SIG-M5 treated with dmso at 0.1 percent for 504 hours (cell line): ENCODE data around the gene RELL1.

ENCODE experiments used
- DNase-seq: peaks from one replicate; lab custom pipeline; 2025; ENCODE audit not compliant: unreplicated experiment; lab: John Stamatoyannopoulos, UW

The RELL1 gene

GRCh38 chr4:37641886-37642849 is 44.0 kb downstream of the RELL1 start:
- DNase-seq, result no peak

DNA sequence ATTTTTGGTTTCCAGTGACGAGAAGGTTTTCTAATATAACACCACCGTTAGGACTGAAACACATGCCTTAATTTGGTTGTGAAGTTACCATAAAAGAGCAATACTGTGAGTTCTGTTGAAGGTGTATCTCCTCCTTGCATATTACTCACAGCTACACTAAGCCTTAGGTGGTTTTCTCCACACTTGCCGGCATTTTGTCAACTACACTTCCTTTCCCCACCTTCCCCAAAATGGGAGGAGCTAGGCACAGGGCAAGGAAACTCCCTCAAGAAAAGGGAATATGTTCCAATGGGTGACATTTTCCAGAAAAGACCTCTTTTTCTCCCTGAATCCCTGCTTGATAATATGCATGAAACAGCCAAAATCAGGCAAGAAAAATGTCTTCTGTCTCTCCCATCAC is 44.8 kb downstream of the RELL1 start:
- no peak for DNase-seq

DNA sequence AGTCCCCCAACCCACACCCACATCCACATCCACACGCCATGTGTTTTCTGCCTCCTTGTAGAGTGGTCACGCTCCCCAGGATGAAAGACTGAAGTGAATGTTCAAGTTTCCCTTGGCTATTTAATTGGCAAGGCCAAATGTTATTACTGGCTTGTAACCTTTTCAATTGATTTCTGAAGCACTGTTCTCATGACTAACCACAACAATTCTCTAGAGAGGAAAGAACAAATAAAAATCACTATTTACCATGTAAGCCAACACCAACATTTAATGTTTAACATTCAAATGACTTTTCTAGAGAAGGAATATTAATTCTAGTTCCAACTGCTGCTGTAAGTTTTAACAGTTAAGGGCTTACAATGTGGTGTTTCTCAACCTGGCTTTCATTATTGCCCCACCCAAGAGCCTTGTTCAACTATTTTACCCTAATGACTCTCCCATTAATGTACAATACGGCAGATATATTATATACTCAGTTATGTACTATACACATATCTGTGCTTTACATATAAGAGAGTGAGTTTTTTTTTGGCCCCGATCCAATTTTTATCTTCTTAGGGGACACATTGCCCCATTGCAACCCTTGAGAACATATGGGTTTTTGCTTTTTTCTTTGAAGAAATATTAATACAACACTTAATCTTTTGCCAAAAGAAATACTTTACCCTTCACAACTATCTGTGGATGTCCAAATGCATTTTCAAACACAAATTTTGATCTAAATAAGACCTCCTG is 46.5 kb downstream of the RELL1 start:
- no peak for DNase-seq

DNA sequence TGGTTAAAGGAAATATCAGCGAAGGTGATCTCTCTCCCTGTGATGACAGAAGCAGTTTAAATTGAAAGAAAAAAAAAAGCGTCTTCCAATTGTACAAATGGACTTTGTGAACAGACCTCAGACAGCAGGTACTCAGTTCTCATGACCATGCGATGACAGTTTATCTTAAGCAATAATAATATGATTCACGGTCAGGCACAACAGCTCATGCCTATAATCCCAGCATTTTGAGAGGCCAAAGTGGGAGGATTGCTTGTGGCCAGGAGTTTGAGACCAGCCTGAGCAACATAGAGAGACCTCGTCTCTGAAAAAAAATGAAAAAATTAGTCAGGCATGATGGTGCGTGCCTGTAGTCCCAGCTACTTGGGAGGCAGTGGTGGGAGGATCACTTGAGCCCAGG is 51.0 kb downstream of the RELL1 start:
- no peak for DNase-seq

DNA sequence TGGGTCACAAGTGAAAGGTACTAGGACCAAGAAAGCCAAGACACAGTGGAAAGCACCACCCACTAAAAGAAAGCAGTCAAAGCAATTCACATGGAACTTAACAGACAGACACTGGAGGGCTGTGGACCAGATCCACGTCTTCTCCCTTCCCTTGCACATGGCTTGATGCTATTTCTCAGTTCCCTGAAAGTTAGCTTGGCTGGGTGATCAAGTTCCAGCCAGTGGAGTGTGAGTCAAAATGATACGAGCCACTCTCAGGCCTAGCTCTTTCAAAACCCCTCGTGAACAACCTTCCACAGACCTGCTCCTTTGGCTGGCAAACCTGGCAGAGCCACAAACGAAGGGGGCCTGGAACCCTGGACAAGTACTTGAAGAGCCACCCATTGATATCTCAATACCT is 52.0 kb downstream of the RELL1 start:
- DNase-seq, result no peak

DNA sequence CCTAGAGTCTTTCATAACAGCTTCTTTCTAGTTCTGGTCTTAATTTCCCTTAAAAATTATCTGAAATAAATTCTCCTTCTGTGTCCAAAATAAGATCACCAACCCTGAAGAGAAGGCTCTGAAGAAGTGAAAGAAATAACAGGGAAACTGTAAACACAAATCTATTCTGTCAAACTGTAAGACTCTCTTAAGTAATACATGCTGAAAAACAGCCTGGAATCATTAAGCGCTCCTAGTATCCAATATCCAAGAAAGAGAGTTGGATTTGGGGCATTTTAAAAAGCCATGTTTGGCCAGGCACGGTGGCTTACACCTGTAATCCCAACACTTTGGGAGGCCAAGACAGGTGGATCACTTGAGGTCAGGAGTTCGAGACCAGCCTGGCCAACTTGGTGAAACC is 53.3 kb downstream of the RELL1 start:
- no peak for DNase-seq

DNA sequence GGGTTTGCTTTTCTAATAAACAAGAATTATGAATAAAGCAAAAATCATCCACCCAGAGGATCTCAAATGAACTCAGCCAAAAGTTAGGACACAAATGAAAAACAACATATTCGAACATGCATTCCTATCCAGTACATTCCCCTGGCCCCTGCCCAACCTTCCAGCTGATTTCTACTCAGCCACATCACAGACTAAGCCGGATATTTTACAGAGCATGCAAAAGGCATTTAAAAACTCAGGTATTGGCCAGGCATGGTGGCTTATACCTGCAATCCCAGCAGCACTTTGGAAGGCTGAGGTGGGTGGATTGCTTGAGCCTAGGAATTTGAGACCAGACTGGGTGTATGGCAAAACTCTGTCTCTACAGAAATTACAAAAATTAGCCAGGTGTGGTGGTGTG is 54.6 kb downstream of the RELL1 start:
- DNase-seq, result no peak

DNA sequence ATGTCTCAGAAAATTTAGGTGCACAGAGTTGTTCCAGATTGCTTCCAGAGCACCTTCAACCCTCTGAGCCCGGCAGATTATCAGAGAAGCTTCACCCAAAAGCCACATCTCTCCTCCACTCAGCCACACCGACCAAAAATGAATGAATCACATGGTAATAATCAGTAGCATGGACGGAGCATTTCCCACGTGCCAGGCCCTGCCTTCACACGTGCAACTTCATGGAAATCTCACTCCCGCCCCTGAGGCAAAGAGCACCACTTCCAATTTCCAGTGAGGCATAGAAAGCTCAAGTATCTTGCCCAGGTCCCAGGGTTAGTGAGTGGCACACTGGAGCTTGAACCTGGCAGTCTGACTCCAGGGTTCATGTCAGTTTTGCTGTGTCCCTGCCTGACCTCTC is 56.5 kb downstream of the RELL1 start:
- no peak for DNase-seq

GRCh38 chr4:37628977-37629609 is 57.1 kb downstream of the RELL1 start:
- DNase-seq, result no peak

GRCh38 chr4:37627263-37627662 is 58.9 kb downstream of the RELL1 start:
- DNase-seq, result no peak

DNA sequence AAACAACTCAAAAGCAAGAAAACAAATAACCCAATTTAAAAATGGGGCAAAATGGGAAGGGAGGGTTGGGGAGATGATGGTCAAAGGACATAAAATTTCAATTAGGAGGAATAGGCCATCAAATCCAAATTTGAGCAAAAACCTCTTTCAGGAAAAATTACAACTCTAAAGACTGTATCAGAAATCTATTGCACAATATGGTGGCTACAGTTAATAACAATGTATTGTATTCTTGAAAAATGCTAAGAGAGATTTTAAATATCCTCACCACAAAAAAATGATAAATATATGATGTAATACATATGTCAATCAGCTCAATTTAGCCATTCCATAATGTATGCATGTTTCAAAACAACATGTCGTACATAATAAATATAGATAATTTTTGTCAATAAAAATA is 60.7 kb downstream of the RELL1 start:
- DNase-seq, result no peak

GRCh38 chr4:37623940-37624339 is 62.2 kb downstream of the RELL1 start:
- no peak for DNase-seq

GRCh38 chr4:37623125-37623524 is 63.1 kb downstream of the RELL1 start:
- DNase-seq, result no peak

DNA sequence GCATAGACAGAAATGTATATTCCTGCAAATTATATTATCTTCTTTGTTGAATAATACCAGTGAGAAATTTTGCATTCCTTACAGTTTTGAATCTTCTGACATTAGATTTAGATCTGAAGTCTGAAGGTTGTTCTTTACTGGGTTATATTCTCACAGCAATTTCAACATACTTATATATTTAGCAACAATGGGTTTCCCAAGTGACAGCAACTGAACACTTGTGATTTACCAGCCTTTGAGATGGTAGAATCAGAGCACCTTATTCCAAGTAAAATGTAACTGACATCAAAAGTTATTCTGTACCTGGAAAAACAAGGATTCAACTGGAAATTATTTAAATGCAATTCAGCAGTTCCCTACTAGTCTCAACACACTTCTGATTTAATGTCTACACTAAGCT is 66.0 kb downstream of the RELL1 start:
- DNase-seq, result no peak

- no peak for DNase-seq
These were observed 70.5 kb downstream of the RELL1 start for GRCh38 chr4:37615720-37616063.

GRCh38 chr4:37615059-37615719 is 71.0 kb downstream of the RELL1 start:
- DNase-seq, result no peak

DNA sequence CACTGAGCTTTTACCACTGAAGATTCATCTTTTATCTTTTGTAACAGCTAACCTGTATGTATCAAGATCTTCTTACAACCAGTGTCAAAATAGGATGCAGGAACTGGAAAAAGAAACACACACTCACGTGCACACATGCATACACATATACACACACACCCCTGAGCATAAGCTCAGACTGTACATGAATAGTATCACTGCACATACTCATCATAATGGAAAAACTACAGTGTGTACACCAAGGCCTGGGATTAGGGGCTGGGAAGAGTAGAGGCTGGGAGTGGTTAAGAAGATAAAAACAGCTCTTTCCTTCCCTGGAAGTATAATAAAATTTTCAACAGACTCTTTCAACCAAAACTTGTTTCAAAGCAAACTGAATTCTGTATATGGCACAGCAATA is 73.4 kb downstream of the RELL1 start:
- no peak for DNase-seq

- peak; percentile 50 for DNase-seq
These were observed 76.5 kb downstream of the RELL1 start for GRCh38 chr4:37609626-37610025.

DNA sequence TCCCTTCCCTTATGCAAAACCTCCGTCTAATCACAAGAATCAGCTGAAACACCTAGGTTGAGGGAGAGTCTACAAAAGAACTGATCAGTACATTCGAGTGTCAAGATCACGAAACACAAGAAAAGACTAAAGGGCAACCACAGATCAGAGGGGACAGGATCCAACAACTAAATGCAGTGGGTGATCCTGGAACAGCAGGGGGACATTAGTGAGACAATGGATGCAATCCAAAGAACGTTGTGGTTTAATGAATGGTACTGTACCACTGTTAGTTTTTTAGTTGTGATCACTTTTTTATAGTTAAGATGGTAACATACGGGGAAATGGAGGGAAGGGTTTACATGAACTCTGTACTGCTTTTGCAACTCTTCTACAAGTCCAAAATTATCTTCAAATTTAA is 79.2 kb downstream of the RELL1 start:
- no peak for DNase-seq

DNA sequence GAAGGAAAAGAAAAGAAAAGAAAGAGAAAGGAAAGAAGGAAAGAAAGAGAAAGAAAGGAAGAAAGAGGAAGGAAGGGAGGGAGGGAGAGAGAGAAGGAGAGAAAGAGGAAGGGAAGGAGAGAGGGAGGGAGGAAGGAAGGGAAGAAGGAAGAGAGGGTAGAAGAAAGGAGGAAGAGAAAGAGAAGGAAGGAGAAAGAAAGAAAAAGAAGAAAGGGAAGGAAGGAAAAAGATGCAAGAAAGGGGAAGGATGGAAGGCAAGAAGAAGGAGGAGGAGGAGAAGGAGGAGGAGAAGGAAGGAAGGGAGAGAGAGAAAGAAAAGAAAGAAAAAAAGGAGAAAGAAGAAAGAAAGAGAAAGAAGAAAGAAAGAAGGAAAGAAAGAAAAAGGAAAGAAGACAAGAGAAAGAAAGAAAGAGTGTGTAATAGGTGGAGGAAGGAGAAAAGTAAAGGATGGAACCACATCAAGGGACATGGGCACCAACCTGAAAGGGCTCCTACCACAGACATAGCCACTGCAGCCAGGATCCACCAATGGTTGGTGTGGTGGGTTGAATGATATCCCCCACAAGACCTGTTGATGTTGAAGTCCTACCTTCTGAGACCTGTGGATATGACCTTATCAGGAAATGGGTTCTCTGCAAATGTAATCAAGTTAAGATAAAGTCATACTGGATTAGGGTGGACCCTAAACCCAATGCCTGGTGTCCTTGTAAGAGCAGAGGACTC is 80.2 kb downstream of the RELL1 start:
- DNase-seq, result no peak

GRCh38 chr4:37604461-37604860 is 81.7 kb downstream of the RELL1 start:
- no peak for DNase-seq
